ENCODE data around the gene NTNG1. TPM values are rescaled to one million over a fixed set of nuclear protein-coding genes. Genes with fewer than 3 reads are reported as not detected.

The NTNG1 gene
- total and polyA plus RNA-seq, 2 of the 8 experiments (the other 6 are each of a cell fraction or from before 2014, with no cell fraction given), result 1.2 to 4.1 TPM

GRCh38 chr1:107512836-107513235 lies 372.0 kb downstream of the NTNG1 start:
- no peaks in the 10 kb centered on the region for H3K4me1 ChIP-seq (replicated peaks in 1 of 4; ENCODE audit: control insufficient read depth in 3 of 4, insufficient read depth in 4 of 4, low read length in 3 of 4)
- no peak overlapping the region for H2BK12ac ChIP-seq (ENCODE audit: low read depth, low read length)
- H2BK5ac ChIP-seq (ENCODE audit: low read depth, low read length), result no peak overlapping the region
- H4K5ac ChIP-seq (ENCODE audit: insufficient read length, low read depth, low read length), result no peak overlapping the region
- no peak overlapping the region for H3K27ac ChIP-seq (ENCODE audit: low read depth, low read length)
- no peak overlapping the region for H2BK120ac ChIP-seq (replicated peaks; ENCODE audit: low read depth, low read length)
- no peak overlapping the region for H3K18ac ChIP-seq (ENCODE audit: extremely low read depth, low read length)
- no peak overlapping the region for H4K8ac ChIP-seq (ENCODE audit: extremely low read depth, insufficient read depth, low read length)
- POLR2A ChIA-PET (ENCODE audit: partially characterized antibody), result no interaction called here
- no peak overlapping the region for H4K91ac ChIP-seq (replicated peaks; ENCODE audit: insufficient read length, low read length)
- no peak overlapping the region for H3K56ac ChIP-seq (replicated peaks; ENCODE audit: insufficient read length, low read depth, low read length)
- WGBS, 2 experiments (ENCODE audit: extremely low coverage in 1 of 2, insufficient coverage in 1 of 2, insufficient read length in 1 of 2, insufficient replicate concordance in 2 of 2, low coverage in 1 of 2, low lambda C conversion rate in 2 of 2, missing lambda C conversion rate in 1 of 2), result 80% methylated on average over 2 of the region's 2 CpGs; no CpG with 5 or more reads in 1 of the 2 experiments
- no peak overlapping the region; a peak in 2 of 8 replicates for H3K4me3 ChIP-seq (ENCODE audit: extremely low read depth in 1 of 4, insufficient read depth in 2 of 4, low read depth in 3 of 4, low read length in 4 of 4)
- no peak overlapping the region for H3K9ac ChIP-seq (replicated peaks in 1 of 4; ENCODE audit: extremely low read depth in 1 of 4, low read depth in 3 of 4, low read length in 3 of 4)
- H3K23ac ChIP-seq (ENCODE audit: insufficient read length), result no peak overlapping the region
- peaks cover 11 to 15% of the 10 kb centered on the region in 2 experiments for H3K9me3 ChIP-seq (ENCODE audit: insufficient read depth in 2 of 2, low read depth in 1 of 2, low read length in 1 of 2)
- CTCF ChIA-PET (ENCODE audit: partially characterized antibody), result interaction anchor here (1.5 to 7.9 kb wide), 2 partner anchors 17 to 33 kb away, joined by 3 to 64 read pairs; no protein-coding TSS in a partner anchor
- no peaks in the 10 kb centered on the region for H3K79me1 ChIP-seq (ENCODE audit: low read depth, low read length)
- no peak overlapping the region for H2BK20ac ChIP-seq (ENCODE audit: low read length)
- FAIRE-seq (no peak), DNase-seq (ENCODE audit: low read depth in 1 of 2, low spot score in 2 of 2) (no peak)
- no peaks in the 10 kb centered on the region for H3K79me2 ChIP-seq (ENCODE audit: control insufficient read depth in 1 of 2, insufficient read depth in 2 of 2, low read length in 2 of 2)
- no peak overlapping the region for H3K4me2 ChIP-seq (ENCODE audit: insufficient read depth in 1 of 2, low read depth in 2 of 2, low read length in 2 of 2)
- no peak overlapping the region for H2AK5ac ChIP-seq (ENCODE audit: low read depth, low read length)
- no peaks in the 10 kb centered on the region for H3K27me3 ChIP-seq (replicated peaks in 1 of 4; ENCODE audit: control insufficient read depth in 3 of 4, extremely low read depth in 1 of 4, insufficient read depth in 3 of 4, low read length in 3 of 4)
- no peaks in the 10 kb centered on the region for H4K20me1 ChIP-seq (replicated peaks in 1 of 2; ENCODE audit: control insufficient read depth in 1 of 2, insufficient read depth in 2 of 2, low read length in 2 of 2)
- H3K4ac ChIP-seq (replicated peaks; ENCODE audit: insufficient read length, low read depth, low read length), result no peak overlapping the region
- H3K14ac ChIP-seq (ENCODE audit: insufficient read length), result no peak overlapping the region
- H2AFZ ChIP-seq (ENCODE audit: low read length), result no peak overlapping the region
- no peak overlapping the region for H2BK15ac ChIP-seq (ENCODE audit: low read length)
- no peaks in the 10 kb centered on the region for H3K23me2 ChIP-seq (ENCODE audit: low read depth, low read length)
- H3K36me3 ChIP-seq (ENCODE audit: control insufficient read depth in 2 of 4, insufficient read depth in 4 of 4, low read length in 3 of 4), result no peaks in the 10 kb centered on the region
- TF ChIP-seq POLR2A (IDR thresholded peaks at IDR 0.05; ENCODE audit: control extremely low read depth in 1 of 2, low read depth in 2 of 2, low read length in 2 of 2) (no peak), EP300 (IDR thresholded peaks at IDR 0.05; ENCODE audit: borderline replicate concordance in 1 of 2, low read depth in 2 of 2, low read length in 2 of 2) (no peak), RFX5 (IDR thresholded peaks at IDR 0.05; ENCODE audit: borderline replicate concordance, low read depth, low read length) (no peak), EZH2 (IDR thresholded peaks at IDR 0.05; ENCODE audit: low read depth, low read length, severe bottlenecking) (no peak), ASH2L (IDR thresholded peaks at IDR 0.05; ENCODE audit: low read length) (no peak), ATF2 (IDR thresholded peaks at IDR 0.05; ENCODE audit: low read length) (no peak), SP4 (IDR thresholded peaks at IDR 0.05; ENCODE audit: low read length) (no peak), RBBP5 (IDR thresholded peaks at IDR 0.05; ENCODE audit: borderline replicate concordance, low read depth, low read length) (no peak), HDAC2 (IDR thresholded peaks at IDR 0.05; ENCODE audit: borderline replicate concordance in 1 of 2, low read depth in 2 of 2, low read length in 2 of 2) (no peak), POU5F1 (IDR thresholded peaks at IDR 0.05; ENCODE audit: low read depth, low read length) (no peak), TBP (IDR thresholded peaks at IDR 0.05; ENCODE audit: low read depth, low read length) (no peak), RAD21 (IDR thresholded peaks at IDR 0.05 in 1 of 2, conservative IDR thresholded peaks at IDR 0.05 in 1 of 2; ENCODE audit: low read depth in 2 of 2, low read length in 2 of 2) (no peak)
